ENCODE results near the gene NWD2. TPM values are rescaled to one million over a fixed set of nuclear protein-coding genes. Genes with fewer than 3 reads are reported as not detected.

Gene NWD2
- total RNA-seq, 1 donor from 2014 or later = 0.05 TPM

GRCh38 chr4:37445023-37445422 lies 200.5 kb downstream of the NWD2 start:
- H3K4me1 Mint-ChIP-seq = peaks cover 17% of the 10 kb centered on the region
- peaks cover 6% of the 10 kb centered on the region for H3K9me3 Mint-ChIP-seq
- H3K36me3 Mint-ChIP-seq (ENCODE audit: low read depth) = no peaks in the 10 kb centered on the region
- no peak overlapping the region for H3K4me3 Mint-ChIP-seq
- no peaks in the 10 kb centered on the region for H3K27me3 Mint-ChIP-seq (ENCODE audit: low read depth)
- no peak for DNase-seq (ENCODE audit: low read depth, low spot score)
- TF ChIP-seq, protein P1, sequence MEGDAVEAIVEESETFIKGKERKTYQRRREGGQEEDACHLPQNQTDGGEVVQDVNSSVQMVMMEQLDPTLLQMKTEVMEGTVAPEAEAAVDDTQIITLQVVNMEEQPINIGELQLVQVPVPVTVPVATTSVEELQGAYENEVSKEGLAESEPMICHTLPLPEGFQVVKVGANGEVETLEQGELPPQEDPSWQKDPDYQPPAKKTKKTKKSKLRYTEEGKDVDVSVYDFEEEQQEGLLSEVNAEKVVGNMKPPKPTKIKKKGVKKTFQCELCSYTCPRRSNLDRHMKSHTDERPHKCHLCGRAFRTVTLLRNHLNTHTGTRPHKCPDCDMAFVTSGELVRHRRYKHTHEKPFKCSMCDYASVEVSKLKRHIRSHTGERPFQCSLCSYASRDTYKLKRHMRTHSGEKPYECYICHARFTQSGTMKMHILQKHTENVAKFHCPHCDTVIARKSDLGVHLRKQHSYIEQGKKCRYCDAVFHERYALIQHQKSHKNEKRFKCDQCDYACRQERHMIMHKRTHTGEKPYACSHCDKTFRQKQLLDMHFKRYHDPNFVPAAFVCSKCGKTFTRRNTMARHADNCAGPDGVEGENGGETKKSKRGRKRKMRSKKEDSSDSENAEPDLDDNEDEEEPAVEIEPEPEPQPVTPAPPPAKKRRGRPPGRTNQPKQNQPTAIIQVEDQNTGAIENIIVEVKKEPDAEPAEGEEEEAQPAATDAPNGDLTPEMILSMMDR (conservative IDR thresholded peaks at IDR 0.05) = no peak
- no peak overlapping the region for H3K27ac Mint-ChIP-seq (ENCODE audit: unreplicated experiment)

GRCh38 chr4:37446016-37446415 lies 201.5 kb downstream of the NWD2 start:
- TF ChIP-seq, protein P1 (conservative IDR thresholded peaks at IDR 0.05) = no peak
- H3K4me3 Mint-ChIP-seq = no peak overlapping the region
- H3K27ac Mint-ChIP-seq (ENCODE audit: unreplicated experiment) = no peak overlapping the region
- peaks cover 3% of the 10 kb centered on the region for H3K27me3 Mint-ChIP-seq (ENCODE audit: low read depth)
- H3K4me1 Mint-ChIP-seq = peaks cover 13% of the 10 kb centered on the region
- DNase-seq (ENCODE audit: low read depth, low spot score) = no peak
- H3K9me3 Mint-ChIP-seq = peaks cover 6% of the 10 kb centered on the region
- H3K36me3 Mint-ChIP-seq (ENCODE audit: low read depth) = no peaks in the 10 kb centered on the region

DNA sequence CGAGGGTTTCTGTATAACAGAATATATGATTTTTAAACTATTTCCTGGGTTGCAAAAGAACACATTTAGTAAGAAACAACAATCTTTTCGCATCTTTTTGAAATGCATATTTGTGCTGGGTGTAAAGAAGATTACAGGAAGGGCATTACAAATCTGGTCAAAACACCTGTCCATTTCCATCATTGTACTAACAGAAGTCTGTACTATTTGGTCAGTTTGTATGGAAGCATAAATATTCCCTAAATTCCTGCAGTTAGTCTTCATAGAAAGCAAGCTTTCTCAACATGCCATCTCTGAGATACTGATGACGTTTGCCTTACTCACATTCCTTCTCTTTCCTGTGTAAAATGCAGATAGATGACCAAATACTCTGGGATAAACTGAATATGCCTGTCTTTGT lies 203.3 kb downstream of the NWD2 start:
- H3K36me3 Mint-ChIP-seq (ENCODE audit: low read depth) = no peaks in the 10 kb centered on the region
- H3K27me3 Mint-ChIP-seq (ENCODE audit: low read depth) = peaks cover 9% of the 10 kb centered on the region
- H3K27ac Mint-ChIP-seq (ENCODE audit: unreplicated experiment) = no peak overlapping the region
- DNase-seq (ENCODE audit: low read depth, low spot score) = no peak
- H3K4me3 Mint-ChIP-seq = no peak overlapping the region
- H3K9me3 Mint-ChIP-seq = peaks cover 6% of the 10 kb centered on the region
- H3K4me1 Mint-ChIP-seq = peaks cover 16% of the 10 kb centered on the region
- TF ChIP-seq, protein P1 (conservative IDR thresholded peaks at IDR 0.05) = no peak

DNA sequence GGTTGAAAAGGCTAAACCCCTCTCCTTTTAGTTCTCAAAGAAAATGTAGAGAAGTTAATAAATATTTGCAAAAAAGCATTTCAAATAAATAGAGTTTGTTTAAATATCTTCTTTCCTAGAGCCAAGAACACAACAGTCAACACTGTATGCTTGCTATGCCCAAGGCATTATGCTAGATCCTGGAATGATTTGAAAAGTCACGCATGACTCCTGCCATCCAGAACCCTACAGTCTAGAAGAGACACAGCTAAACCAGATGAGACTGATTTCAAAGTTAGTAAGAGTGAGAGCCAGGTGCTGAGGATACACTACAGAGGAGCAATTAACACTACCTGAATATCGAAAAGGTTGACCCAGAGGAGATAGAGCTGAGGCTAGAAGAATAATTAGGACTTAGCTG lies 205.8 kb downstream of the NWD2 start:
- no peak overlapping the region for H3K4me3 Mint-ChIP-seq
- TF ChIP-seq, protein P1 (conservative IDR thresholded peaks at IDR 0.05) = no peak
- no peak for DNase-seq (ENCODE audit: low read depth, low spot score)
- H3K9me3 Mint-ChIP-seq = peaks cover 2% of the 10 kb centered on the region
- H3K4me1 Mint-ChIP-seq = peaks cover 33% of the 10 kb centered on the region
- no peak overlapping the region for H3K27ac Mint-ChIP-seq (ENCODE audit: unreplicated experiment)
- H3K36me3 Mint-ChIP-seq (ENCODE audit: low read depth) = no peaks in the 10 kb centered on the region
- peaks cover 15% of the 10 kb centered on the region for H3K27me3 Mint-ChIP-seq (ENCODE audit: low read depth)

- no peaks in the 10 kb centered on the region for H3K36me3 Mint-ChIP-seq (ENCODE audit: low read depth)
- peaks cover 32% of the 10 kb centered on the region for H3K4me1 Mint-ChIP-seq
- H3K9me3 Mint-ChIP-seq = no peaks in the 10 kb centered on the region
- TF ChIP-seq, protein P1 (conservative IDR thresholded peaks at IDR 0.05) = no peak
- H3K4me3 Mint-ChIP-seq = peak overlapping the region; percentile 35
- H3K27ac Mint-ChIP-seq (ENCODE audit: unreplicated experiment) = no peak overlapping the region
- no peak for DNase-seq (ENCODE audit: low read depth, low spot score)
- H3K27me3 Mint-ChIP-seq (ENCODE audit: low read depth) = peaks cover 21% of the 10 kb centered on the region
These were observed 206.4 kb downstream of the NWD2 start for GRCh38 chr4:37450911-37451310.

GRCh38 chr4:37451656-37452055 lies 207.1 kb downstream of the NWD2 start:
- H3K27me3 Mint-ChIP-seq (ENCODE audit: low read depth) = peaks cover 21% of the 10 kb centered on the region
- no peaks in the 10 kb centered on the region for H3K36me3 Mint-ChIP-seq (ENCODE audit: low read depth)
- TF ChIP-seq, protein P1 (conservative IDR thresholded peaks at IDR 0.05) = no peak
- H3K9me3 Mint-ChIP-seq = no peaks in the 10 kb centered on the region
- no peak for DNase-seq (ENCODE audit: low read depth, low spot score)
- no peak overlapping the region for H3K27ac Mint-ChIP-seq (ENCODE audit: unreplicated experiment)
- H3K4me1 Mint-ChIP-seq = peaks cover 31% of the 10 kb centered on the region
- no peak overlapping the region for H3K4me3 Mint-ChIP-seq
